Right atrium auricular region (tissue), 2 donors: ENCODE measurements around the gene PLLP. TPM values are rescaled to one million over a fixed set of nuclear protein-coding genes. Genes with fewer than 3 reads are reported as not detected.
"Not testable (repeated sequence)": the region's sequence is repeated elsewhere in the genome, so short reads cannot be mapped to it uniquely, and the experiment has no call there.

Source experiments
- DNase-seq: peaks from one replicate; pipeline ENCODE4 v3.0.0-alpha.2; 2019; ENCODE audit warnings: low spot score
- H3K27ac ChIP-seq, 2 donors: fragments of 200-600 bp; sonication (generic); 1 replicate in 1 of 2; 2 replicates in 1 of 2; pipeline ENCODE4 v1.5.1; 2016 to 2019
- H3K27me3 ChIP-seq, 2 donors: fragments of 200-600 bp; sonication (generic); one replicate each; pipeline versions ENCODE4 v1.5.1 to v1.6.0; 2017 to 2019
- H3K36me3 ChIP-seq: fragments of 200-600 bp; sonication (generic); one replicate; pipeline ENCODE4 v1.5.1; 2016
- H3K4me1 ChIP-seq, 2 donors: fragments of 200-600 bp; sonication (generic); one replicate each; pipeline versions ENCODE4 v1.5.1 to v1.6.0; 2017 to 2019
- H3K4me3 ChIP-seq, 2 donors: fragments of 200-600 bp; sonication (generic); 1 replicate in 1 of 2; 2 replicates in 1 of 2; pipeline ENCODE4 v1.5.1; 2017 to 2019; ENCODE audit warnings: mild to moderate bottlenecking in 1 of 2, moderate library complexity in 1 of 2
- H3K9me3 ChIP-seq, 2 donors: fragments of 200-600 bp; sonication (generic); one replicate each; pipeline ENCODE4 v1.5.1; 2019
- total RNA-seq, 2 donors: library from RNA; depleted of rRNA; stranded (reverse); fragments of >200 nt; gene quantifications; one replicate each; pipeline ENCODE4 v1.1.0, GENCODE V29; 2016
- TF ChIP-seq, protein P1 (sequence below), 2 donors: fragments of 200-600 bp; sonication (generic); IDR thresholded peaks; one replicate each; pipeline ENCODE4 v1.5.1; 2019; ENCODE audit warnings: antibody characterized with exemption in 2 of 2

PLLP gene
- total RNA-seq, 2 donors from 2014 or later: 14.4 to 22.4 TPM

DNA sequence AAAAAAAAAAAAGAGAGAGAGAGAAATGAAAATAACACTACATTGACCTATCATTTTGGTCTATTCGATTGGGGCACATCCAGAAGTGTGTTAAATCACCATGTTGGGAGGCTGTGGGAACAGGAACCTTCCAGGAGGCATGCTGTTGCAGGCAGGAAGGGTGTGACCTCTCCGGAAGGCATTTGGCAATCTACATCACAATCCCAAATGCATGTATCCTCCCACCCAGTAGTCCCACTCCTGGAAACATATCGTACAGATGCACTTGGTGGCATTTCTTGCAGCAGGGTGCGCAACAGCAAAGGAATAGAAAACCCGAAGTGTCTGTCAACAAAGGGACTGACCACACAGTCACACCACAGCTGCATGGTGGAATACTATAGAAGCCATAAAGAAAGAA is 7.9 kb downstream of the PLLP start:
- no peak for DNase-seq
- no peak overlapping the region for H3K4me3 ChIP-seq
- peaks cover 0 to 13% of the 10 kb centered on the region in 2 donors for H3K4me1 ChIP-seq
- no peaks in the 10 kb centered on the region for H3K9me3 ChIP-seq
- H3K27me3 ChIP-seq: no peaks in the 10 kb centered on the region
- no peaks in the 10 kb centered on the region for H3K36me3 ChIP-seq
- TF ChIP-seq, protein P1, sequence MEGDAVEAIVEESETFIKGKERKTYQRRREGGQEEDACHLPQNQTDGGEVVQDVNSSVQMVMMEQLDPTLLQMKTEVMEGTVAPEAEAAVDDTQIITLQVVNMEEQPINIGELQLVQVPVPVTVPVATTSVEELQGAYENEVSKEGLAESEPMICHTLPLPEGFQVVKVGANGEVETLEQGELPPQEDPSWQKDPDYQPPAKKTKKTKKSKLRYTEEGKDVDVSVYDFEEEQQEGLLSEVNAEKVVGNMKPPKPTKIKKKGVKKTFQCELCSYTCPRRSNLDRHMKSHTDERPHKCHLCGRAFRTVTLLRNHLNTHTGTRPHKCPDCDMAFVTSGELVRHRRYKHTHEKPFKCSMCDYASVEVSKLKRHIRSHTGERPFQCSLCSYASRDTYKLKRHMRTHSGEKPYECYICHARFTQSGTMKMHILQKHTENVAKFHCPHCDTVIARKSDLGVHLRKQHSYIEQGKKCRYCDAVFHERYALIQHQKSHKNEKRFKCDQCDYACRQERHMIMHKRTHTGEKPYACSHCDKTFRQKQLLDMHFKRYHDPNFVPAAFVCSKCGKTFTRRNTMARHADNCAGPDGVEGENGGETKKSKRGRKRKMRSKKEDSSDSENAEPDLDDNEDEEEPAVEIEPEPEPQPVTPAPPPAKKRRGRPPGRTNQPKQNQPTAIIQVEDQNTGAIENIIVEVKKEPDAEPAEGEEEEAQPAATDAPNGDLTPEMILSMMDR (IDR thresholded peaks at IDR 0.05): no peak
- no peak overlapping the region for H3K27ac ChIP-seq

DNA sequence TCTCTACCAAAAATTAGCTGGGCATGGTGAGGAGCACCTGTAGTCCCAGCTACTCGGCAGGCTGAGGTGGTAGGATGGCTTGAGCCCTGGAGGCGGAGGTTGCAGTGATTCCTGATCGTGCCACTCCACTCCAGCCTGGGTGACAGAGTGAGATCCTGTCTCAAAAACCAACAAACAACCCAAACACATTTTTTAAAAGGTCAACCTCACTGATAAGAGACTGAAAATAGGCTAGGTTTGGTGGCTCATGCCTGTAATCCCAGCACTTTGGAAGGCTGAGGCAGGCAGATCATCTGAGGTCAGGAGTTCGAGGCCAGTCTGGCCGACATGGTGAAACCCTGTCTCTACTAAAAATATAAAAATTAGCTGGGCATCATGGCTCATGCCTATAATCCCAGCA is 8.5 kb downstream of the PLLP start:
- peaks cover 0 to 13% of the 10 kb centered on the region in 2 donors for H3K4me1 ChIP-seq
- not testable (repeated sequence) for H3K9me3 ChIP-seq, H3K4me3 ChIP-seq, H3K36me3 ChIP-seq, DNase-seq, H3K27me3 ChIP-seq, H3K27ac ChIP-seq

DNA sequence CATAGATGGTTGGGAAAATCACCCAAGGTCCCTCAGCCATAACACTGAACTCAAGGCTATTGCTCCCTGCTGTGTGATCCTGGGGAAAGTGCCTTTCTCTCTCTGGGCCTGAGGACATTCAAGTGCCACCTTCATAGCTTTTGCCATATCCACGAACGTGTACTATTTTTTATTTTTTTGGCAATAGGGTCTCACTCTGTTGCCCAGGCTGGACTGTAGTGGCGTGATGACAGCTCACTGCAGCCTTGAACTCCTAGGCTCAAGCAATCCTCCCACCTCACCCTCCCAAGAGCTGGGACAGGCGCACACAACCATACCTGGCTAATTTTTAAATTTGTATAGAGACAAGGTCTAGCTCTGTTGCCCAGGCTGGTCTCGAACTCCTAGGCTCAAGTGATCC is 10.6 kb downstream of the PLLP start:
- Histone ChIP-seq H3K4me3 (no peak overlapping the region), H3K9me3 (no peaks in the 10 kb centered on the region), H3K27ac (no peak overlapping the region), H3K27me3 (no peaks in the 10 kb centered on the region), H3K4me1 (peaks cover 0 to 25% of the 10 kb centered on the region in 2 donors), H3K36me3 (no peaks in the 10 kb centered on the region)
- TF ChIP-seq, protein P1 (IDR thresholded peaks at IDR 0.05): no peak
- no peak for DNase-seq

DNA sequence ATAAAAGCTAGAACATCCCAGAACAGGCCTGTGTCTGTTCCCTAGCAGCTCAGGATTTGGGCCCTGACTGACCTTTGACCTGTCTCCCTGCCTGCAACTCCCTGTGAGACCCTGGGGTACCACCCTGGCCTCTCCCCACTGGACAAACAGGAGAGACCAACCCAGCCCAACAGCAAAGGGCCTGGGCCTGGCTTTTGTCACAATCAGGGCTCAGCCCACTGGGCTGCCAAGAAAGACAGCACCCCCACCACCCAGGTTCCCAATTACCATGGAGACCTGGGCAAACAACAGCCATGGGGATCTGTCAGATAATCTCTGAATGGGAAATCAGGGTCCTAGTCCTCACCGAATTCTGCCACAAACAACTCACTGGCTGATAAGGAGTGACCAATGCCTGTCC is 11.1 kb downstream of the PLLP start:
- peaks cover 0 to 30% of the 10 kb centered on the region in 2 donors for H3K4me1 ChIP-seq
- TF ChIP-seq, protein P1 (IDR thresholded peaks at IDR 0.05): no peak
- no peaks in the 10 kb centered on the region for H3K27me3 ChIP-seq
- H3K27ac ChIP-seq: no peak overlapping the region
- H3K36me3 ChIP-seq: no peaks in the 10 kb centered on the region
- H3K4me3 ChIP-seq: no peak overlapping the region
- no peak for DNase-seq
- H3K9me3 ChIP-seq: no peaks in the 10 kb centered on the region

DNA sequence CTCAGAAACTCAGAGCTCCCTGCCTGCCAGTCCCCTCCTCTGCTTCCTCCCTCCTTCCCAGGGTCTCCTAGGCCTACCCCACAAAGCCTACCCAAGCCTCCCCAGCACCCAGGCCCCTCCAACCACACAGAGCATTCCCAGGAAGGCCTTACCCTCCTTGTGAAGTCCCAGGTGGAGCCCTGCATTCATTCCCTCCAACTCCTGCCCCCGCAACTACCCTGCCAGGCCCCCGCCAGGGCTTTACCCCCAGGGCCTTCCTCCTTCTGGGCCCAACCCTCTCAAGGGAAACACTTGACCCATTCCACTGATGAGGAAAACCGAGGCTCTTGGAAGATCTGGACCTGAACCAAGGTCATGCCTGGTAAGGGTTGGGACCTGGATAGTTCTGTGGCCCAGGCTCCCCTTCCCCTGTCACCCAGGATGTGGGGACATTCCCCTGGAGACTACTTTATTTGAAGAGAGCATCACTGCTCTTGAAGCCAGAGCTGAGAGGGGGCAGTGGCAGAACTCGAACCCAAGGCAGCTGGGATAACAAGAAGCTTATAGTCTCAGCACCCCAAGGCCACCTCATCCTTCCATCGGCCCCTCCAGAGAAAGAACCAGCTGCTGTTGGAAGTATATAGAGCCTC is 12.5 kb downstream of the PLLP start:
- DNase-seq: no peak
- TF ChIP-seq, protein P1 (IDR thresholded peaks at IDR 0.05): no peak
- Histone ChIP-seq H3K27ac (no peak overlapping the region), H3K27me3 (no peaks in the 10 kb centered on the region), H3K4me3 (no peak overlapping the region), H3K36me3 (no peaks in the 10 kb centered on the region), H3K9me3 (no peaks in the 10 kb centered on the region), H3K4me1 (peaks cover 0 to 37% of the 10 kb centered on the region in 2 donors)

DNA sequence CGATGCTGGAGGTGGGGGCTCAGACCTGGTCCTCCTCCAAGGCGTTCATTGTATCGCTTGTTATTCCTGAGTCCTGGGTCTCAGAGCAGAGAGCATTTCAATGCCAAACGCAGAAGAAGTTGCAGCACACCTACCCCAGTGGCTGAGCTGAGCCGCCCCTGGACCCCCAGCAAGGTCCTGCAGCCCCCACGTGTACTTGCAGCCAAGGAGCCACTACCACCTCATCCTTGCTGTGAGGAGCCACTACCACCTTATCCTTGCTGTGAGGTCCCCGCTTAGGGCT is 13.5 kb downstream of the PLLP start:
- DNase-seq: no peak

More for the DNA sequence above, 13.5 kb downstream of the PLLP start:
- H3K4me3 ChIP-seq: no peak overlapping the region
- no peaks in the 10 kb centered on the region for H3K36me3 ChIP-seq
- H3K4me1 ChIP-seq: peaks cover 0 to 41% of the 10 kb centered on the region in 2 donors
- TF ChIP-seq, protein P1 (IDR thresholded peaks at IDR 0.05): no peak
- no peaks in the 10 kb centered on the region for H3K27me3 ChIP-seq
- no peak overlapping the region for H3K27ac ChIP-seq
- H3K9me3 ChIP-seq: no peaks in the 10 kb centered on the region
